Erythroblast (primary cell): Measurements from ENCODE around the gene SRGAP3.

Source experiments
- GATA1 ChIP-seq: IDR thresholded peaks from 2 replicates; pipeline ENCODE4 v1.6.1; 2011; ENCODE audit warnings: low read depth, mild to moderate bottlenecking, control low read depth, low read length, moderate library complexity
- POLR2A ChIP-seq: IDR thresholded peaks from 2 replicates; pipeline ENCODE4 v1.6.1; 2011; ENCODE audit warnings: mild to moderate bottlenecking, low read length

GRCh38 chr3:9161811-9162210 lies 87.6 kb downstream of the SRGAP3 start:
- TF ChIP-seq POLR2A (no peak), GATA1 (no peak)
